HG03521 (cell line): Measurements from ENCODE around the gene FAM193A.
"Not testable (repeated sequence)": the region's sequence is repeated elsewhere in the genome, so short reads cannot be mapped to it uniquely, and the experiment has no call there.

Source experiments
- ATAC-seq: cut with Tn5 transposase; IDR thresholded peaks from one replicate; pipeline ENCODE4 v1.9.1; 2021; ENCODE audit warnings: mild to moderate bottlenecking, moderate library complexity; ENCODE audit not compliant: unreplicated experiment

FAM193A gene

DNA sequence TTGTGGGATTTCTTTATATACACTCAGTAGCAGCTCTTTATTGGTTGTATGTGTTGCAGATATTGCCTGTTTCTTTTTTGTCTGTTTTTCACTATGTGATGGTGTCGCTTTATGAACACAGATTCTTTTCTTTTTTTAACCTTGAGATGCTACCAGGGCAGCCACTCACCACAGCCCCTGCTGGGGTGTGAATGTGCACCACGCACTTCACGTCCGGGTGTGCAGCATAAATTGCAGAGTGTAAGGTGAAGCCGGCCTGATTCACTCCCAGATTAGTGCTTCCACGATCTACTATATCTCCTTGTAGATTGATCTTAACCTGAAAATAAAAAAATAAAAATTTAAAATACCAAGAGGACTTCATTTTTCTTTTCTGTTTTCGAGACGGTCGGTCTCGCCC is 71.4 kb downstream of the FAM193A start:
- ATAC-seq: no peak

DNA sequence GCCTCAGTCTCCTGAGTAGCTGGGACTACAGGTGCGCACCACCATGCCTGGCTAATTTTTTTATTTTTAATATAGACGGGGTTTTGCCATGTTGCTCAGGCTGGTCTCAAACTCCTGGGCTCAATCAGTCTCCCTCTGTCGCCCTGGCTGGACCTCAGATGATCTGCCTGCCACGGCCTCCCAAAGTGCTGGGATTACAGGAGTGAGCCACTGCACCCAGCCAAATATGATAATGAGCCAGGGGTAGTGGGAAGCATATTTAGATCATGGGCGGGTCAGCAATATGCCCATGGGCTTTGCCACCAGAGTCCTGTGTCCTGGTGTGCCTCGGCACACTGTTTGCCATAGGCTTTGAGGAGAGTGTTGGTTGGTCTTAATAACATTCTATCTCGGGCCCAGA is 71.8 kb downstream of the FAM193A start:
- no peak for ATAC-seq

DNA sequence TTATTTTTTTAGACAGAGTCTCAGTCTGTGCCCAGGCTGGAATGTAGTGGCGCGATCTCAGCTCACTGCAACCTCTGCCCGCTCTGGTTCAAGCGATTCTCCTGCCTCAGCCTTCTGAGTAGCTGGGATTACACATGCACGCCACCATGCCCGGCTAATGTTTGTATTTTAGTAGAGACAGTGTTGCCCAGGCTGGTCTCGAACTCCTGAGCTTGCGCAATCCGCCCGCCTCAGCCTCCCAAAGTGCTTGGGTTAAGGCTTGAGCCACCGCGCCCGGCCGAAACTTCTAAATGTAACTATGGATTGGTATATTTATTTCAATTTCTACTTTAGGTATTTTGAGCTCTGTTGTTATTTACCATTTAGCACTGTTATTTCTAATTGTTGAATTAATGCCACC is 79.4 kb downstream of the FAM193A start:
- no peak for ATAC-seq

DNA sequence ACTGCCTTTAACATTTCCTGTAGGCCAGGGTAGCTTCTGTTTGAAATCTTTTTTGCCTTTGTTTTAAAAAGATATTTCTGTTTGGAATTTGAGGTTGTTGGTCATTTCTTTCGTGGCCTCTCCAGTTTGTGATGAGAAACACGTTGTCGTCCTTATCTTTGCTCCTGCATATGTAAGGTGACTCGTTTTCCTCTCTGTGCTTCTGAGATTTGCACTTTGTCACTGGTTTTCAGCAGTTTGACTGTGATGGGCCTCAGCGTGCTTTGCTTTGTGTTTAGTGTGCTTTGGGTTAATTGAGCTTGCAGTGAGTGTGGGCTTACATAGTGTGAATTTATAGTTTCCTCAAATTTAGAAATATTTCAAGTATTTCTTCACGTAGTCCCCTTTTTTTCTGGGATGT is 81.5 kb downstream of the FAM193A start:
- ATAC-seq: no peak

DNA sequence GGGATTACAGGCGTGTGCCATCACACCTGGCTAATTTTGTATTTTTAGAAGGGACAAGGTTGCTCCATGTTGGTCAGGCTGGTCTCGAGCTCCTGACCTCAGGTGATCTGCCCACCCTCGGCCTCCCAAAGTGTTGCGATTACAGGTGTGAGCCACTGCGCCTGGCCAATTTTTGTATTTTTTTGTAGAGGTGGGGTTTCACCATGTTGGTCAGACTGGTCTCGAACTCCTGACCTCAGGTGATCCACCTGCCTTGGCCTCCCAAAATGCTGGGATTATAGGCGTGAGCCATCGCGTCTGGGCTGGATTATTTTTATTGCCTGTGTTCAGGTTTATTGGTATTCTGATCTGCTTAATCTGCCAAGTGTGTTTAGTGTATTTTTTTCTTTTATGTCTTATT is 82.3 kb downstream of the FAM193A start:
- not testable (repeated sequence) for ATAC-seq

DNA sequence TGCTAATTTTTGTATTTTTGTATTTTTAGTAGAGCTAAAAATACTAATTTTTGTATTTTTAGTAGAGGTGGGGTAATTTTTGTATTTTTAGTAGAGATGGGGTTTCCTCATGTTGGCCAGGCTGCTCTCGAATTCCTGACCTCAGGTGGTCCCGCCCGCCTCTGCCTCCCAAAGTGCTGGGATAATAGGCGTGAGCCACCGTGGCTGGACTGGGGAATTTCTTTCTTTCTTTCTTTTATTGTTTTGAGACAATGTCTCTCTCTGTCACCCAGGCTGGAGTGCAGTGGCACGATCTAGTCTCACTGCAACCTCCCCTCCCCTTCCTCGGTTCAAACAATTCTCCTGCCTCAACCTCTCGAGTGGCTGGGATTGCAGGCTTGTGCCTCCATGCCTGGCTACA is 83.0 kb downstream of the FAM193A start:
- no peak for ATAC-seq

DNA sequence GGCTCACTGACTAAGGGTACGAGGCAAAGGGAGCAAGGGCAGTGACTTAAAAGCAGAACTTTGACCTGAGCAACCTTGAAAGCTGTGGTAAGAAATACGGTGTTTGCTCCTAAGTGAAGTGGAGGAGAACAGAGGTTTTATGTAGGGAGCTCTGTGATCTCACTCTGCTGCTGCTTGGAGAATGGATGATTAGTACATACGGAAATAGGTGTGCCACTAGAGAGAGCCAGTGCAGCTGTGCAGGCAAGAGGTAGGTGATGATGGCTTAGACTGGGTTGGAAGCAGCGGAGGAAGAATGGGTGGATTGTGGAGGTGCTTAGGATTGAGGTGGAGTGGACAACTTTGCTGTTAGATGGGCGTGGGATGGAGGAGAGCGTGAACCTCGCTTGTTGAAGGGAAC is 85.0 kb downstream of the FAM193A start:
- no peak for ATAC-seq

DNA sequence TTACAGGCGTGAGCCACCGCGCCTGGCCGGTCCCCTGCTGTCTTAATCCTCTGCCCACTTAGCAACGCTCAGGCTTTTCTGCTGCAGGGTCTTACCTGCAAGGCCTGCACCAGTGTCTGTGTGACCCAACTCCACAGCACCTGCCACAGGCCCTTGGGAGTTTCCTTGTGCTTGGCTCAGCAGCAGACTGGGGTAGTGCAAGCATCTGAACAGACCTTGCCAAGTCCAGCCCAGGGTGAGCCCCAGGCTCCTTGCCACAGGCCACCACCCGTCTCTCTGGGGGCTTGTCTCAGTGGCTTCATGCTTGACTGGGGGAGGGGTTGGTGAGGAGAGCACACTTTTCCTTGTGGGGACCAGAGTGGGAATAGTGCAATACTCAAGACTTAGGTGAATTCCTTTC is 87.0 kb downstream of the FAM193A start:
- ATAC-seq: no peak

DNA sequence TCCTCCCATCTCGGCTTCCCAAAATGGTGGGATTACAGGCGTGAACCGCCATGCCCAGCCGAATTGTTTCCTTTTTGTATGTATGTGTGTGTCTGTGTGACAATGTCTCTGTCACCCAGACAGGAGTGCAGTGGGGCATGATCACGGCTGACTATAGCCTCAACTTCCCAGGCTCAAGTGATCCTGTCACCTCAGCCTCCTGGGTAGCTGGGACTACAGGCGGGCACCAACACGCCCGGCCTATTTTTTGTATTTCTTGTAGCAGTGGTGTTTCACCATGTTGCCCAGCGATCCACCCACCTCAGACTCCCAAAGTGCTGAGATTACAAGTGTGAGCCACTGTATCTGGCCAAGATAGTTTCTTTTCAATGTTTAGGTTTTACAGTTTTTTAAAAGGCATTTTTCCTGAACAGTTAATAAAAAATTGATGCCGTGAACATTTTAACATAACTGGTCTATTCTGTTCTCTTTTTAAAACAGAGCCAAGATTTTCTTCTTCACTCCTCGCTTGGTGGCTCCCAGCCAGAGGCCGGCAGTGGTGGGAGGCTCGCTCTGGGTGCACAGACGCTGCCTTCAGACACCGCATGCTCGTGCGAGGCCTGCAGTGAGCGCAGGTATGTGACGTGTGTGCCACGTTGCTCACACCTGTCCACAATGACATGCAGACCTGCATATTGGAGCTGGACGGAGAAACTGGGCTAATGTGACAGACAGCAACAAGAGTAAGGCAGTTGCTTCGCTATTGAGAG is 88.5 kb downstream of the FAM193A start:
- ATAC-seq: no peak

DNA sequence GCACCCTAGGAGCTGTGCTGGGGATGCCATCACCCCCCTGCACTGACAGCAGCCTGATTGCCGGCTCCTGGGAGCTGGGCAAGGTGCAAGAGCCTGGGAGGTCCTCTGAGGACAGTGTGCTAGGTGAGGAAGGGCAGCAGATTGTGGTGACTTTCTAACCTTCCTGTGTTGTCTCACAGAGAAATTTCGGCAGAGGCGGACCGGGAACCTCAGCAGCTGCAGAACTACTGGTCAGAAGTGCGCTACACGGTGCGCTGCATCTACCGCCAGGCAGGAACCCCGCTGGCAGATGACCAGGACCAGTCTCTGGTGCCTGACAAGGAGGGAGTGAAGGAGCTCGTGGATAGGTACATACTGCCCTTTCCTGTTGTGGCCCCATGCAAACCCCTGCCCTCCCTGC is 89.8 kb downstream of the FAM193A start:
- ATAC-seq: no peak

DNA sequence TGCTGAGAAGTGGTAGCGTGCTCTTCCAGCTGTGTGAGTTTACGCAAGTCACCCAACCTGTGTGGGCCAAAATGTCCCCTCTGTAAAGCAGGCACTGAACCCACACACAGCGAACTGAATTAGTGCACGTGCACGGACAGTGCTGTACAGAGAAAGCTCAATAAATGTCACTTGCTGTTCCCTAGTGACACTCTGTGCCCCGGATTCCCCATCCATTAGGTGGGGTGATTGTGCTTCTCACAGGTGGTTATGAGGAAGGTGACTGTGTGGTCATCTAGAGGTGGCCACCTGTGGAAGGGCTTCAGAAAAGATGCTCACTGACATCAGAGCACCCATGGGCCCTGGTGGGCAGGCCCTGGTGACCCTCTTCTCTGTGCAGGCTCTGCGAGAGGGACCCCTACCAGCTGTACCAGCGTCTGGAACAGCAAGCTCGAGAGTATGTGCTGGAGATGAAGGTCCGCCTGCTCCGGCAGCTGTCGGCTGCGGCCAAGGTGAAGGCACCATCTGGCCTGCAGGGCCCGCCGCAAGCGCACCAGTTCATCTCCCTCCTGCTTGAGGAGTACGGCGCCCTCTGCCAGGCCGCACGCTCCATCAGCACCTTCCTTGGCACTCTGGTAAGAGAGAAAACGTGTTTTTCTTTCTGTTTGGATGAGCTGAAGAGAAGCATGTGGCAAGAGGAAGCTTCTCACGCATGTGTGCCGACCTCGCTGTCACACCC is 94.3 kb downstream of the FAM193A start:
- ATAC-seq: no peak

DNA sequence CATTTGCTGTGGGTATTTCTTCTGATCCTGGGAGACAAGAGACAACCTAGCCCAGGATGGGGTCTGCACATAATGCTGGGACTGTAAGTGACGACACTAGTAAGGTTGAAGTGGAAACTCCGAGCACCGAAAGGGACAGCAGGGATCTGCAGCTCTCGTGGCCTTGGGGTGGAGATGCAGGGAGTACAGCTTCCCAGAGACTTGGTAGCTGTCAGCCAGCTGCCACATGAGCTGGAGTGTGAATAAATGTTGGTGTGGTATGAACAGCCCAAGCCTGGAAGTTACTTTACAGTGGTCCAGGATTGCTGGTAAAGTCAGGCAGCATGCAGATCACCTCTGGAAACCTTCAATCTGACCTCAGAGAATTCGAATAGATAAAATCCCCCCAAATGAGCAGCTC is 97.6 kb downstream of the FAM193A start:
- no peak for ATAC-seq

DNA sequence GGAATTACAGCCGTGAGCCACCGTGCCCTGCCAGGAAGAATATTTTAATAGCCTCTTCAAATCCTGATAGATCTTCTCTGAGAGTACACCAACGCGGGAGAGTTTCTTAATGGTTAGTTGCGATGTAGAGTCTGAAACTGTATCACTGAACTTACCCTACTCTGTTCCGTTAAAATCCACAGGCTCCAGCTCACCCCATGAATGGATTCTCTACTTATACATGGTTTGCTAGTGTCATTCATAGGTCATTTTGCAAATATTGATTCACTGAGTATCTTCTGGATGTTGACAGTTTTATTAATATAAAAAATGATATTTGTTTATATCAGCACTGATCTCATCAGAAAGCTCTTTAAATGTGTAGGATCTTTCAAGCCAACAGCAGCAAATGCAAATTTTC is 99.9 kb downstream of the FAM193A start:
- ATAC-seq: no peak

DNA sequence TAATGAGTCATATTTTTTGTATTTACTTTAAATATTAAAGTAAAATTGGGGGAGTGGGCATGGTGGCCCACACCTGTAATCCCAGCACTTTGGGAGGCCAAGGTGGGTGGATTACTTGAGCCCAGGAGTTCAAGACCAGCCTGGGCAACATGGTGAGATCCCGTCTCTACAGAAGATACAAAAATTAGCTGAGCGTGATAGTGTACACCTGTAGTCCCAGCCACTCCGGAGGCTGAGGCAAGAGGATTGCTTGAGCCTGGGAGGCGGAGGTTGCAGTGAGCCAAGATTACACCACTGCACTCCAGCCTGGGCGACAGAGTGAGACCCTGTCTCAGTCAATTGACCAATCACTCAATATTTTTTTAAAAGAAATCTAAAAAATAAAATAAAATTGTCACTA is 100.5 kb downstream of the FAM193A start:
- ATAC-seq: not testable (repeated sequence)

DNA sequence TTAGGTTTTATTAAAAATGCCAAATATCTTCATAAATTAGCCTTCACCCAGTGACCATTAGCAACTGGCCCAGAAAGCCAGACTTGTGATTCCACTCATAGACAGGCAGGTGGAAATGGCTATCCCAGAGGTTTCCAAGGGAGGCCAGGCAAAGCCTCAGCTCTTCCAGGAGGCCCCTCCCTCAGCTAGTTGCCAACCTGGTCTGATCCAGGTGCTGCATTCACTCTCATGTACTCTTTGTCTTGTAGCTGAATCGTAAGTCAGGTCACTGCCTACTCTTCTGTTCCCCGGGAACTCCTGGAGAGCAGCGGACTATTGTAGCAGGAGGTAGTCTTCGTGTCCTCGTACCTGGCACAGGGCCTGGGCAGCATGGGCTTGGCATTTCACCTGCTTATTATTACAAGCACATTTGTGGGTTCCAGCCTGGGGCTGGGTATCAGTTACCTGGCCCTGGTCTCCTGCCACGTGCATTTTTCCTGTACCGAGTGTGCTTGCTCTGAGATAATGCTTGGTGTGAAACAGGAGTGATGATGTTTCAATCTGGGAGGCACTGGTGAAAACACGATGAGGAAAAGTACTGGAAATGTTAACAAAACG is 101.6 kb downstream of the FAM193A start:
- no peak for ATAC-seq

DNA sequence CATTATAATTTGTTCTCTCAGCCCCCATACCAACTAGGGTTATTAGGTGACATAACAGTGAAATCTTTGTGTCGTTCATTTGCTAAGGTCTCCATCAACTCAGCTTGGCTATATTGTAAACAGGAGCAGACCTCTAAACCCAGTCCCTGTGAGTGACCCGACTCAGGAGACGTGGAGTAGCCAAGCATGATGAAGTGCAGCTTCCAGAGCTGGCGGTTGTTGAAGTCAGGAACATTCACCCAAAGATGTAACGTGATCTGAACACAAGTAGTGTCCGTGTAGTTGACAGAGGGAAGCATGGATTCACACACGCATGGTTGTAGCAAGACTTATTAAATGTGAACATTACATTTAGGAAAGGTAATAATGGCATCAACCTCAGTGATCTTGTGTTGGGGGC is 102.3 kb downstream of the FAM193A start:
- no peak for ATAC-seq

DNA sequence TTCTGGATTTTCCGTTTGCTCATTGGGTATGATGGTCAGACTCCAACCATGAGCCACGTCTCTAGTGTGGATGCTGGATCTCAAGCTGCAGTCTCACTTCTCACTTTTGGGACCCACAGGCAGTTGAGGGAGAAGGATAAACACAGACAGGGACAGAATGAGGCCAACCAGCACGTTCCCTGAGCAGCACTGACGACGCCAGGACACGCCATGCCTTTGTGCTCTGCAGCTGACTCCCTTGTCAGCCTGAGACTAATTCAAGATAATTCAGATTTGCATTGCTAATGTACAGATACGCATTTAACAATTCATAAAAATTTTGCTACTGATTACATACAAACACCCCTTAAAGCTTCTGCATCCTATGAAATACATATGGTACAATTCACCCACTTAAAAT is 106.5 kb downstream of the FAM193A start:
- no peak for ATAC-seq

DNA sequence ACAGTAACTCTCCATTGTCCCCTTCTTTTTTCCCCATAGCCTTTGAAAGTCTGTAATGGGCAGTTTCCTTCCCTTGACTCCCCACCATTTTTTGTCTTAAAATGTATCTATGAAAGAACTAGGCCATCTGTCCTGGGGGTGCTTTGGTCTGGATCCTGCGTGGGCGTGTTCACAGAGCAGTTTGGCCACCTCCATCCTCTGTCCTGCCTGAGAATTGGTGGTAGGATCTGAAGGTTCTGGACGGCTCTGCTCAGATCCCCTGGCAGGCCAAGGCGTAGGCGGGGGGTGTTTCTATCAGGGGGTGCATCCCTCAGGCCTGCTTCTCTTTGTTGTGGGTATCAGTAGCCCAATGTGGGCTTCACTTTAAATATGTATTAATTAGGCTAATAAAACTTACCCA is 107.1 kb downstream of the FAM193A start:
- no peak for ATAC-seq

DNA sequence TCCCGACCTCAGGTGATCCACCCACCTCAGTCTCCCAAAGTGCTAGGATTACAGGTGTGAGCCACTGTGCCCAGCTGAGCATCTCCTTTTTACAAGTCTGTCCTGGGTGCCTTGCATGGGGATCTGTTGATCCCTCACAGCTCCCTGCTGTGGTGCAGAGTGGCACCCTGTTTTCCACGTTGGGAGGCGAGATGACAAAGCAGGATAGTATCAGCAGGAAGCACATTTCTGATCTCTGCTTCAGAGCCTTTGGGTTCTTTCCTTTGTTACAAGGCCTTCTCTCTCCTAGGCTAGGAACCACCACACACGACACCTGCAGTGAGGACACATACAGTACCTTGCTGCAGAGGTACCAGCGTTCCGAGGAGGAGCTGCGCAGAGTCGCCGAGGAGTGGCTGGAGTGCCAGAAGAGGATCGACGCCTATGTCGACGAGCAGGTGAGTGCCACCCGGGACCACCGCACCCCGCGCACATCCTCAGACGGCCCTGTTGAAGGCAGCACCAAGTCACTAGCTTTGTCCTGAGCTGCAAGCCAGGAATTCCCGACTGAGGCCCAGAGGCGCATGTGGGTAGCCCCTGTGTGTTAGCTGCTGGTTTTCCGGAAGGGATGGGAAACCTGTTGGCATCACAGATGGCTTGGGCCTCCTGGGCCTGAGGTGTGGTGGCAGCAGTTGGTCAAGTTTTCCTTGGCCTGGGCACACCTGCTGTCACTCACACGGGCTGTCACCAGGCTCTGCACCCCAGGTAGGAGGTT is 110.1 kb downstream of the FAM193A start:
- ATAC-seq: no peak

DNA sequence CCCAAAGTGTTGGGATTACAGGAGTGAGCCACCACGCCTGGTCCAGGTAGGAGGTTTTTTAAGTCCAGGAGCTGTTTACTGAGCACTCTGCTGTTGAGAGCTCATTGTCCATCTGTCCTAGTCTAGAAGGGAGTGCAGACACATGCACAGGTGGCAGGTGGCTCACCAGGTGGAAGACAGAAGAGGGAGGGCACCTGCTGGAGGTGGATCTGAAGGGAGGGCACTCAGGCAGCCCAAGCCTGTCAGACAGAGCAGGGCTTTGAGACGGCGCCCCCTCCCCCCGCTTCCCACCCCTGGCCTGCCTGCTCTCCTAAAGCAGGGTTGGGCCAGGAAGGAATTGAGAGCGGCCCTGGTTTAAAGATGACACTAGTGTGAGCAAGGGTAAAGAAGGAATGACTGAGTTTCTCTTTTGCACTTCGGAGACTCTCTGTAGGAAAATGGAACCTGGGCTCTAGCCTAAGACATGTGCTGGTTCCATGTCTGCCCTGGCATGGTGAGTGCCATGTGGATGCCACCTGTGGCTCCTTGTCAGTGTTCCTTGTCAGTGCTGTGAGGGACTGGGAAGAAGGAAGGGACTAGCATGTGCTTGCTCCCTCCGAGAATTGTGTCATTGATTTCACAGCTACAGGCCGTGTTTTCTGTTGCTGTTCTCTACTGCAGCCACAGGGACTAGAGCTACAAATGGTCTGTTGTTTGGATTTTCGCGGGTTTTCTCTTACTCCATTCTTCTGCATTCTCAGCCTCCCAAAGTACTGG is 111.1 kb downstream of the FAM193A start:
- ATAC-seq: no peak
